Dedifferentiated amniotic fluid mesenchymal stem cell (primary cell): ENCODE results near the gene SDC1.

Experiments
- DNase-seq: peaks from one replicate; pipeline ENCODE4 v3.0.0-alpha.2; 2016; ENCODE audit errors: extremely low spot score

Gene SDC1

GRCh38 chr2:20184067-20184938 lies 40.6 kb downstream of the SDC1 start:
- peak; percentile 53 for DNase-seq

GRCh38 chr2:20183373-20183772 lies 41.6 kb downstream of the SDC1 start:
- no peak for DNase-seq

GRCh38 chr2:20182241-20182931 lies 42.5 kb downstream of the SDC1 start:
- DNase-seq, result no peak

GRCh38 chr2:20181761-20182160 lies 43.2 kb downstream of the SDC1 start:
- no peak for DNase-seq

GRCh38 chr2:20180676-20181648 lies 44.0 kb downstream of the SDC1 start:
- DNase-seq, result no peak

- no peak for DNase-seq
Measured at GRCh38 chr2:20179755-20180594, 45.0 kb downstream of the SDC1 start.

- no peak for DNase-seq
Measured at GRCh38 chr2:20179466-20179754, 45.5 kb downstream of the SDC1 start.

- DNase-seq, result no peak
Measured at GRCh38 chr2:20178666-20179465, 46.1 kb downstream of the SDC1 start.

GRCh38 chr2:20178249-20178607 lies 46.7 kb downstream of the SDC1 start:
- no peak for DNase-seq

- DNase-seq, result no peak
Measured at GRCh38 chr2:20177556-20178248, 47.2 kb downstream of the SDC1 start.

- DNase-seq, result no peak
Measured at GRCh38 chr2:20176760-20177159, 48.2 kb downstream of the SDC1 start.

- no peak for DNase-seq
Measured at GRCh38 chr2:20175931-20176330, 49.0 kb downstream of the SDC1 start.

GRCh38 chr2:20175267-20175666 lies 49.7 kb downstream of the SDC1 start:
- no peak for DNase-seq

GRCh38 chr2:20174410-20174809 lies 50.5 kb downstream of the SDC1 start:
- DNase-seq, result no peak

- no peak for DNase-seq
Measured at GRCh38 chr2:20173496-20174402, 51.2 kb downstream of the SDC1 start.

- DNase-seq, result no peak
Measured at GRCh38 chr2:20173064-20173463, 51.9 kb downstream of the SDC1 start.

- DNase-seq, result no peak
Measured at GRCh38 chr2:20172273-20173055, 52.5 kb downstream of the SDC1 start.

- no peak for DNase-seq
Measured at GRCh38 chr2:20171445-20171977, 53.4 kb downstream of the SDC1 start.
